SU-DHL-6 (cell line): Measurements from ENCODE around the gene SERINC1.

Experiments
- H2AFZ ChIP-seq: fragments of 200-600 bp; sonication (generic); 2 replicates; pipeline ENCODE4 v1.6.1; 2014; ENCODE audit warnings: low read depth, mild to moderate bottlenecking, moderate library complexity, mixed read lengths, antibody characterized with exemption, low read length; ENCODE audit not compliant: severe bottlenecking
- H3F3A ChIP-seq: fragments of 200-600 bp; shearing (Covaris generic); 2 replicates; pipeline ENCODE4 v1.6.0; 2016; ENCODE audit warnings: antibody characterized with exemption, mild to moderate bottlenecking; ENCODE audit not compliant: insufficient read depth
- H3K27ac ChIP-seq: fragments of 200-600 bp; sonication (generic); 2 replicates; pipeline ENCODE4 v1.5.1; 2016; ENCODE audit warnings: low read depth, mild to moderate bottlenecking, low read length, moderate library complexity, mixed read lengths
- H3K27me3 ChIP-seq: fragments of 200-600 bp; sonication (generic), shearing (Covaris generic); 2 replicates; pipeline ENCODE4 v1.6.0; 2014; ENCODE audit warnings: mild to moderate bottlenecking, low read length
- H3K36me3 ChIP-seq: fragments of 200-600 bp; sonication (generic); 2 replicates; pipeline ENCODE4 v1.6.1; 2014; ENCODE audit warnings: mild to moderate bottlenecking, low read length, mixed read lengths
- H3K4me2 ChIP-seq: fragments of 300-600, 200-600 bp; shearing (Covaris generic), sonication (generic); 2 replicates; pipeline ENCODE4 v1.6.0; 2014; ENCODE audit warnings: low read length, low read depth, mild to moderate bottlenecking; ENCODE audit not compliant: poor library complexity, severe bottlenecking
- H3K4me3 ChIP-seq: fragments of 200-600 bp; sonication (generic); 2 replicates; pipeline ENCODE4 v1.5.1; 2014; ENCODE audit warnings: antibody characterized with exemption, low read length, mild to moderate bottlenecking, mixed read lengths; ENCODE audit not compliant: insufficient read depth, poor library complexity, severe bottlenecking
- H3K79me2 ChIP-seq: fragments of 200-600 bp; sonication (generic); 2 replicates; pipeline ENCODE4 v1.6.1; 2014; ENCODE audit warnings: mild to moderate bottlenecking, low read length, moderate library complexity; ENCODE audit not compliant: insufficient read depth
- H3K9ac ChIP-seq: fragments of 200-600 bp; sonication (generic); 2 replicates; pipeline ENCODE4 v1.7.0; 2014; ENCODE audit warnings: mild to moderate bottlenecking, low read length
- H3K9me2 ChIP-seq: fragments of 200-600 bp; sonication (generic); replicated peaks from 2 replicates; pipeline ENCODE4 v1.6.1; 2014; ENCODE audit warnings: low read length; ENCODE audit not compliant: insufficient read depth
- H3K9me3 ChIP-seq: fragments of 200-600 bp; sonication (generic); 2 replicates; pipeline ENCODE4 v1.6.1; 2014; ENCODE audit warnings: low read length, mixed read lengths; ENCODE audit not compliant: insufficient read depth
- H4K20me1 ChIP-seq: fragments of 200-600 bp; sonication (generic); 2 replicates; pipeline ENCODE4 v1.6.1; 2014; ENCODE audit warnings: low read depth, mild to moderate bottlenecking, antibody characterized with exemption, low read length, moderate library complexity, mixed read lengths
- EZH2phosphoT487 ChIP-seq: fragments of 200-600 bp; sonication (generic), shearing (Covaris generic); conservative IDR thresholded peaks from 2 replicates; pipeline ENCODE4 v1.6.1; 2018; ENCODE audit warnings: mild to moderate bottlenecking, antibody characterized with exemption, low read length, moderate library complexity, mixed read lengths
- TF ChIP-seq, protein P1 (sequence below): fragments of 200-600 bp; sonication (generic); IDR thresholded peaks from one replicate; pipeline ENCODE4 v1.5.1; 2017; ENCODE audit warnings: antibody characterized with exemption, mild to moderate bottlenecking, low read length, moderate library complexity; ENCODE audit not compliant: insufficient read depth, poor library complexity, severe bottlenecking

Gene SERINC1

DNA sequence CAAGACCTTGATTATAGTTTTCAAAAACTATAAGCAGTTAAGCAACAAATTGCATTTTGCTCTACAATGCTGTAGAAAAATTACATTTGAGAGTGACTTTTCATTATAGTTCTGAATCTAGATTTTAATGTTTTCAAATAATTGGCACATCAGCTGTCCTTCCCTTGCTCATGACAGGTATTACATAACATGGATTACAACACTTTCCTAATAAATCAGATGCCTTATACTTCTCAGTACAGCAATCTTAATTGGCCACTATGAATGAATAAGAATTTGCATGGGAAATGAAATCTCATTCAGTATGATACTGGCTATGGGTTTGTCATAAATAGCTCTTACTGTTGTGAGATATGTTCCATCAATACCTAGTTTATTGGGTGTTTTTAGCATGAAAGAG is 42.3 kb downstream of the SERINC1 start:
- H3F3A ChIP-seq = peaks cover 7% of the 10 kb centered on the region; the same call in 1 of the 2 replicates
- no peaks in the 10 kb centered on the region for H3K79me2 ChIP-seq
- no peaks in the 10 kb centered on the region for H3K9me3 ChIP-seq
- H3K27ac ChIP-seq = no peak overlapping the region
- H4K20me1 ChIP-seq = no peaks in the 10 kb centered on the region
- H3K4me3 ChIP-seq = no peak overlapping the region
- H3K36me3 ChIP-seq = peaks cover 69% of the 10 kb centered on the region
- no peak overlapping the region for H2AFZ ChIP-seq
- no peak overlapping the region for H3K9ac ChIP-seq
- no peaks in the 10 kb centered on the region for H3K27me3 ChIP-seq
- TF ChIP-seq, protein P1, sequence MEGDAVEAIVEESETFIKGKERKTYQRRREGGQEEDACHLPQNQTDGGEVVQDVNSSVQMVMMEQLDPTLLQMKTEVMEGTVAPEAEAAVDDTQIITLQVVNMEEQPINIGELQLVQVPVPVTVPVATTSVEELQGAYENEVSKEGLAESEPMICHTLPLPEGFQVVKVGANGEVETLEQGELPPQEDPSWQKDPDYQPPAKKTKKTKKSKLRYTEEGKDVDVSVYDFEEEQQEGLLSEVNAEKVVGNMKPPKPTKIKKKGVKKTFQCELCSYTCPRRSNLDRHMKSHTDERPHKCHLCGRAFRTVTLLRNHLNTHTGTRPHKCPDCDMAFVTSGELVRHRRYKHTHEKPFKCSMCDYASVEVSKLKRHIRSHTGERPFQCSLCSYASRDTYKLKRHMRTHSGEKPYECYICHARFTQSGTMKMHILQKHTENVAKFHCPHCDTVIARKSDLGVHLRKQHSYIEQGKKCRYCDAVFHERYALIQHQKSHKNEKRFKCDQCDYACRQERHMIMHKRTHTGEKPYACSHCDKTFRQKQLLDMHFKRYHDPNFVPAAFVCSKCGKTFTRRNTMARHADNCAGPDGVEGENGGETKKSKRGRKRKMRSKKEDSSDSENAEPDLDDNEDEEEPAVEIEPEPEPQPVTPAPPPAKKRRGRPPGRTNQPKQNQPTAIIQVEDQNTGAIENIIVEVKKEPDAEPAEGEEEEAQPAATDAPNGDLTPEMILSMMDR = no peak
- TF ChIP-seq EZH2phosphoT487 = no peak
- no peaks in the 10 kb centered on the region for H3K9me2 ChIP-seq
- H3K4me2 ChIP-seq = no peak overlapping the region

DNA sequence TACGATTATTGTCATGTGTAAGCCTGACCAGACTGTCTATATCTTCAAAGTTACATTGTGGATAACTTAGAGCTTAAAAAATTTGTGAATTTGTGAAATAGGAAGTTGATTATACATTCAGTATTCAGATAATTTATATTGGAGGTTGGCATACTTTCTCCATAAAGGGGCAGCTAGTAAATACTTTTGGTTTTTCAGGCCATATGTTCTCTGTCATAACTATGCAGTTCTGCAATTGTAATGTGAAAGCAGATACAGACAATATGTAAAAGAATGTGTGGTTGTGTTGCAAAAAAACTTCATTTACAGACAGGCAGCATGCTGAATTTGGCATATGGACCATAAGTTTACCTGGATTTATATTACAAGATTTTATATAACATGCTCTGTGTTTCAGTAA is 42.8 kb downstream of the SERINC1 start:
- Histone ChIP-seq H3K27me3 (no peaks in the 10 kb centered on the region), H3K4me2 (no peak overlapping the region), H2AFZ (no peak overlapping the region), H3F3A (peaks cover 7% of the 10 kb centered on the region; the same call in 1 of the 2 replicates), H3K27ac (no peak overlapping the region), H4K20me1 (no peaks in the 10 kb centered on the region), H3K9me2 (no peaks in the 10 kb centered on the region), H3K4me3 (no peak overlapping the region), H3K9ac (no peak overlapping the region), H3K79me2 (no peaks in the 10 kb centered on the region), H3K9me3 (no peaks in the 10 kb centered on the region), H3K36me3 (peaks cover 69% of the 10 kb centered on the region; the same call in 1 of the 2 replicates)
- no peak for TF ChIP-seq EZH2phosphoT487
- TF ChIP-seq, protein P1 = no peak

DNA sequence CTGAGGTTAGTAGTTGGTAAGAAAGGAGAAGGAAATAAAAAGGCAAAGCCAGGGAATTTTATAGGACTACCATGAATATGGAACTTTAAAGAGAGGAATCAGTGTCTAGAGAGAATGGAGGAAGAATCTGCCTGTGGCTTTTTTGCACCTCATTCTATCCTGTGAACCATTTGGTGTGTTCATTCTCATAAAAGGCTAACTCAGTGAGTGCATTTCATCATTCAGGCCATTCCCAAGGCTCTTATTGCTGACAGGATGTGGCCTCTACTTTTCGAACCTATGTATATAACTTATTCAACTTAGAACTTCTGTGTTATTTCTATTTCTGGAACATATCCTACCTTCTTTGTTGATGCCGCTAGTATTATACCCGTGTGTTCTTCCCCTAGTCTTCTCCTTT is 45.0 kb downstream of the SERINC1 start:
- H3K4me2 ChIP-seq = no peak overlapping the region
- peaks cover 73% of the 10 kb centered on the region for H3K36me3 ChIP-seq
- H3K27ac ChIP-seq = no peak overlapping the region

More for the DNA sequence above, 45.0 kb downstream of the SERINC1 start:
- no peak overlapping the region for H3K4me3 ChIP-seq
- peaks cover 7% of the 10 kb centered on the region; the same call in 1 of the 2 replicates for H3F3A ChIP-seq
- no peaks in the 10 kb centered on the region for H3K27me3 ChIP-seq
- TF ChIP-seq, protein P1 = no peak
- no peak for TF ChIP-seq EZH2phosphoT487
- H4K20me1 ChIP-seq = no peaks in the 10 kb centered on the region
- H3K9ac ChIP-seq = no peak overlapping the region
- H2AFZ ChIP-seq = no peak overlapping the region
- no peaks in the 10 kb centered on the region for H3K9me2 ChIP-seq
- H3K9me3 ChIP-seq = no peaks in the 10 kb centered on the region
- no peaks in the 10 kb centered on the region for H3K79me2 ChIP-seq
